Mucosa of descending colon (tissue), 3 donors: ENCODE results near the gene SLC12A5. TPM values are rescaled to one million over a fixed set of nuclear protein-coding genes. Genes with fewer than 3 reads are reported as not detected.

Experiments
- ATAC-seq: fragments of 200-7000 bp; cut with Tn5 transposase; one replicate; pipeline ENCODE4 v1.9.1; 2020; ENCODE audit warnings: mild to moderate bottlenecking, moderate library complexity
- DNase-seq, 3 donors: peaks; one replicate each; pipeline ENCODE4 v3.0.0-alpha.2; 2020
- H3K36me3 ChIP-seq: fragments of 200-600 bp; one replicate; pipeline ENCODE4 v1.8.0; 2021; ENCODE audit warnings: low read depth, mild to moderate bottlenecking
- H3K4me1 ChIP-seq: fragments of 200-600 bp; one replicate; pipeline ENCODE4 v1.8.0; 2021; ENCODE audit warnings: low read depth, mild to moderate bottlenecking
- H3K4me3 ChIP-seq: fragments of 200-600 bp; one replicate; pipeline ENCODE4 v1.8.0; 2021; ENCODE audit warnings: mild to moderate bottlenecking
- H3K9me3 ChIP-seq: fragments of 200-600 bp; one replicate; pipeline ENCODE4 v1.8.0; 2021; ENCODE audit warnings: mild to moderate bottlenecking
- intact Hi-C, 2 donors: fragments of 100-400 bp; cut with DNase I in 1 of 2; cut with micrococcal nuclease in 1 of 2; formaldehyde crosslinking; loops; one replicate each; pipeline versions ENCODE4 v1.11.0 to v1.11.1; 2022; cut with DNase I, micrococcal nuclease
- total RNA-seq, 3 donors: library from RNA; stranded (reverse); fragmentation: NEBNext Ultra II Directional in 2 of 3; extraction: Animal tissue kit (Norgen Biotek cat#: 25700) in 2 of 3; gene quantifications; one replicate each; pipeline versions ENCODE4 v1.2.1 to v1.2.4, GENCODE V29; 2021 to 2023
- TF ChIP-seq, protein P1 (sequence below): fragments of 200-600 bp; IDR thresholded peaks from one replicate; pipeline ENCODE4 v1.8.0; 2022; ENCODE audit warnings: antibody characterized with exemption, mild to moderate bottlenecking
- donor health status: DM: no; HTN: no; CAD: no; lungs with moderate emphysema.
- donor health status: DM: no; HTN: no; CAD: no.
- donor health status: DM: no; HTN: yes; CAD: no.

Gene SLC12A5
- total RNA-seq, 3 donors from 2014 or later = 2.5 TPM; not detected in 2

- Histone ChIP-seq H3K36me3 (no peaks in the 10 kb centered on the region), H3K4me1 (no peaks in the 10 kb centered on the region), H3K4me3 (no peak overlapping the region), H3K9me3 (no peaks in the 10 kb centered on the region)
- TF ChIP-seq, protein P1, sequence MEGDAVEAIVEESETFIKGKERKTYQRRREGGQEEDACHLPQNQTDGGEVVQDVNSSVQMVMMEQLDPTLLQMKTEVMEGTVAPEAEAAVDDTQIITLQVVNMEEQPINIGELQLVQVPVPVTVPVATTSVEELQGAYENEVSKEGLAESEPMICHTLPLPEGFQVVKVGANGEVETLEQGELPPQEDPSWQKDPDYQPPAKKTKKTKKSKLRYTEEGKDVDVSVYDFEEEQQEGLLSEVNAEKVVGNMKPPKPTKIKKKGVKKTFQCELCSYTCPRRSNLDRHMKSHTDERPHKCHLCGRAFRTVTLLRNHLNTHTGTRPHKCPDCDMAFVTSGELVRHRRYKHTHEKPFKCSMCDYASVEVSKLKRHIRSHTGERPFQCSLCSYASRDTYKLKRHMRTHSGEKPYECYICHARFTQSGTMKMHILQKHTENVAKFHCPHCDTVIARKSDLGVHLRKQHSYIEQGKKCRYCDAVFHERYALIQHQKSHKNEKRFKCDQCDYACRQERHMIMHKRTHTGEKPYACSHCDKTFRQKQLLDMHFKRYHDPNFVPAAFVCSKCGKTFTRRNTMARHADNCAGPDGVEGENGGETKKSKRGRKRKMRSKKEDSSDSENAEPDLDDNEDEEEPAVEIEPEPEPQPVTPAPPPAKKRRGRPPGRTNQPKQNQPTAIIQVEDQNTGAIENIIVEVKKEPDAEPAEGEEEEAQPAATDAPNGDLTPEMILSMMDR = no peak
- intact Hi-C loops = no loop called here
- no peak for DNase-seq
- ATAC-seq = no peak
Measured at GRCh38 chr20:46108976-46109375, 80.0 kb downstream of the SLC12A5 start.

Other genes starting within 250 kb of the SLC12A5 start
- gene WFDC3, start 237.3 kb upstream of the SLC12A5 start, total RNA-seq = 1 to 10 TPM; 3.2 to 7.9 (median 5.1) TPM
- 10 to 100 TPM; 32.7 to 59.5 (median 36.3) TPM for gene DNTTIP1, start 237.3 kb upstream of the SLC12A5 start, total RNA-seq
- gene UBE2C, start 216.6 kb upstream of the SLC12A5 start, total RNA-seq = 10 to 100 TPM in 1 of 3 donors, 1 to 10 TPM in 2; 4.7 to 41.1 (median 8.7) TPM
- 1 to 10 TPM; 2.1 to 5.4 (median 3.1) TPM for gene TNNC2, start 201.9 kb upstream of the SLC12A5 start, total RNA-seq
- gene SNX21, start 195.4 kb upstream of the SLC12A5 start, total RNA-seq = 10 to 100 TPM; 13.8 to 31.5 (median 14.0) TPM
- gene ACOT8, start 171.8 kb upstream of the SLC12A5 start, total RNA-seq = 10 to 100 TPM; 31.1 to 61.0 (median 32.9) TPM
- gene ZSWIM3, start 171.6 kb upstream of the SLC12A5 start, total RNA-seq = 1 to 10 TPM; 3.3 to 7.4 (median 5.7) TPM
- gene ZSWIM1, start 148.0 kb upstream of the SLC12A5 start, total RNA-seq = 10 to 100 TPM; 11.3 to 12.6 (median 12.4) TPM
- 1 to 10 TPM; 3.9 to 6.0 (median 4.1) TPM for gene SPATA25, start 141.6 kb upstream of the SLC12A5 start, total RNA-seq
- 1 to 10 TPM; 4.2 to 9.1 (median 8.5) TPM for gene NEURL2, start 138.0 kb upstream of the SLC12A5 start, total RNA-seq
- gene CTSA, start 137.9 kb upstream of the SLC12A5 start, total RNA-seq = 100 to 1,000 TPM; 292 to 542 (median 436) TPM
- gene PLTP, start 117.1 kb upstream of the SLC12A5 start, total RNA-seq = 100 to 1,000 TPM in 2 of 3 donors, 10 to 100 TPM in 1; 15.0 to 141 (median 111) TPM
- gene PCIF1, start 94.5 kb upstream of the SLC12A5 start, total RNA-seq = 10 to 100 TPM; 29.2 to 37.8 (median 35.1) TPM
- 10 to 100 TPM; 19.1 to 22.7 (median 20.1) TPM for gene ZNF335, start 57.0 kb upstream of the SLC12A5 start, total RNA-seq
- gene MMP9, start 20.3 kb upstream of the SLC12A5 start, total RNA-seq = 1 to 10 TPM in 2 of 3 donors, under 1 TPM in 1; 0.52 to 6.7 (median 1.2) TPM
- 10 to 100 TPM; 23.7 to 36.6 (median 24.2) TPM for gene NCOA5, start 60.7 kb downstream of the SLC12A5 start, total RNA-seq
- 1 to 10 TPM; 2.8 to 10.0 (median 6.0) TPM for gene CD40, start 89.1 kb downstream of the SLC12A5 start, total RNA-seq